Inflammatory macrophage treated with lipopolysaccharide for 1 hour (primary cell): ENCODE measurements around the gene TMEM45A.
"Not testable (repeated sequence)": the region's sequence is repeated elsewhere in the genome, so short reads cannot be mapped to it uniquely, and the experiment has no call there.

Experiments used
- DNase-seq, 2 donors: peaks; one replicate each; pipeline ENCODE4 v3.0.0-alpha.2; 2020 to 2022

Gene TMEM45A

DNA sequence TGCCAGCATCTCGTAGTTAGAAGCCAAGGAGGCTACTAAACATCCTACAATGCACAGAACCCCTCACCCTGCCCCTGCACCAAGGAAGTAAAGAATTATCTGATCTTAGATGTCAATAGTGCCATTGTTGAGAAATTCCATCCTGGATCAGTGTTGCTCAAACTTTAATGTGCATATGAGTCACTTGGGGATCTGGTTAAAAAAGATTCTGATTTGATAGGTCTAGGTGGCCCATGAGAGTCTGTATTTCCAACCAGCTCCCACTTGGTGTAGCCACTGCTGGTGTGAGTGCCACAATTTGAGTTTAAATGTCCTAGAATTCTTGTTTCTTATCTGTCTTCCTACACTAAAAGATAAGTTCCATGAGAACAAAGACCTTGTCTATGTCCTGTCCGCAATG is 43.7 kb downstream of the TMEM45A start:
- no peak for DNase-seq

DNA sequence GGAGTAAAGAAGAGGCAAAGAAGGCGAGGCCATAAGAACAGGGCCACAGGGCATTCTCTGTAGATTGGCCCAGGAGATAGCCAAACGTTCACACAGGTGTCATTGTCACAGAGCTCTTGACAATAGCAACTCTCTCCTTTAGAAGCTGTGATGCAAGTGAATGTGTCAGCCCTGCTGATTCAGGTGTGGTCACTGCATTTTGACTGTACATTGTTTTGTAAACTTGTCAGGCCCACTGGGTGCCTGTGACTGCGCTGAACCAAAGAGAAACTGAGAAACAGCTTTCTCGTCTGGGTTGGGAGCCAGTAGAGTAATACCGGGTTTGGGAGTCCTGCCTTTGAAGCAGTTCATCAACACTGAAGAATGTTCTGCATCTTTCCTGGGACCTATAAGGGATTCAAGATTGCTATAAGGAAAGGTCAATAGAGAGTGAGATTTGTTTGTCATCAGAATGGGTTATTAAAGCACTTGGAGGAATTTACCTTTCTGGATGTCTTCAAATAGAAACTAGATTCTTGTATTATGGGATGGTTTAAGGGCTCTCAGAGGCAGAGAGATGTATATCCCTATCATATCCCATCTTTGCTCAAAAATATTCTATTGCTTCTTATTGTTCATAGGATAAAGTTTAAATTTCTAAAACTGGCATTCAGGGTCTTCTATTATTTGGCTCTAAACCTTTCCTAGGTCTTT is 45.4 kb downstream of the TMEM45A start:
- no peak for DNase-seq

DNA sequence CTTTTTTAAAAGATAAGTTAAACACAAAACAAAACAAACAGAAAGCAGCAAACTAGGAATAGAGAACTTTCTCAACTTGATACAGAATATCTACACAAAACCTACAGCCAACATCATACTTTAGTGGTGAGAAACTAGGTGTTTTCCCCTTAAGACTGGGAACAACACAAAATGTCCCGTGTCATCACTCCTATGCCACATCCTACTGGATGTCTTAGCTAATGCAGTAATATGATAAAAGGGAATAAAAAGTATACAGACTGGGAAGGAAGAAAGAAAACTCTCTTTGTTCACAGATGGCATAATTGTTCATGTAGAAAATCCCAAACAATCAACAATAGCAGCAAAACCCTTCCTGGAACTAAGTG is 45.9 kb downstream of the TMEM45A start:
- peak in 1 of 2 donors; percentile 26 for DNase-seq

- no peak for DNase-seq
These were observed 48.4 kb downstream of the TMEM45A start for GRCh38 chr3:100540791-100541334.

GRCh38 chr3:100541428-100541827 is 49.0 kb downstream of the TMEM45A start:
- not testable (repeated sequence) for DNase-seq

GRCh38 chr3:100545371-100545770 is 53.0 kb downstream of the TMEM45A start:
- DNase-seq: peak; percentile 27 to 35

GRCh38 chr3:100546020-100546744 is 53.8 kb downstream of the TMEM45A start:
- no peak for DNase-seq

DNA sequence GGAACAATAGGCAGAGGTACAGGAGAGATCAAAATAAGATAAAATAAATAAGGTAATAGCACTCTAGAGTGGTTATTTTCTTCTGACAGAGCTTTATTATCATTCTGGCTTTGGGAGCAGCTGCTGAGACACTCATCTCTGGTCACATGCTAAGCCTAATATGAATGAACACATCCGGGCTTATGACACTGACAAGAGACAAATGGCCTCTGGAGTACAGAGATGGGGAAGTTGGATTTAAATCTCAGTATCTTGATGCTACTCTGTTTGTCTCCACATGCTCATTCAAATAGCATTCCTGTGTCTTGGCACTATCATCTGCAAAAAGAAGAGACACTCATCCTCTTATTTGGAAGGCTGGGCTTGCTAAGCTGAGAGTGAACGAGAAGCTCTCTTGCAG is 55.6 kb downstream of the TMEM45A start:
- no peak for DNase-seq

DNA sequence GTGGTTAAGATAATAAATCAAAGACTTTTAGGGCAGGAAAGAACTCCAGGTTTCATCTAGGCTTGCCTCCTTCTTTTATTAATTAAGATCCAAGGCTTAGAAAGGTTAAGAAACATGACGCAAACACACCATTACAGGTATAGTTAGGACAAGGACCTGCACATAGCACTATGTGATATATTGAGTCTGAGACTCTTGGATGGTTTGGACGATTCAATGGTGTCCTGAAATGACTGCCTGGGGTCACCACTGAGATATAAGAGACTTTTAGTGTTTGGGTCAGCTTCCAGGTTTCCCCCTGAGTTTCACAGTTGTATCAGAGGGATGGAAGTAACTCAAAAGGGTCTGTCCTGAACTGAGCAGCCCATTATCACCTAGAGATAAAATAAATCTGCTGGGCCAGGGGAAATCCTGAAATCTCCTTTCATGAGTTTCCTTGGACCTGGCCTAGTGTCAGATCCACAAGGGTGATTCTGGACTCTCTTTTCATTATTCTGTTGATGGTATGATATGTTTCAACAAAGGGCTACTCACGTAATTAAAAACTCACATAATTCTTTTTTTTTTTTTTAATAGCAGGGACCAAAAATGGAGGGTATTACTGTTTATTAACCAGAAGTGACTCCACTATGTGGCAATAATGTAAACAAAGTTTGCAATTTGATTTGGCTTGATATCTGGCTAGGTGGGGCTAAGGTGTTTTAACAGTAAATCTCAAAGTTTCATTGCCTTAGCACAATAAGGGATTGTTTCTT is 61.4 kb downstream of the TMEM45A start:
- no peak for DNase-seq

GRCh38 chr3:100554373-100554676 is 61.9 kb downstream of the TMEM45A start:
- no peak for DNase-seq

- DNase-seq: peak in 1 of 2 donors; percentile 11
These were observed 64.4 kb downstream of the TMEM45A start for GRCh38 chr3:100556673-100557310.

DNA sequence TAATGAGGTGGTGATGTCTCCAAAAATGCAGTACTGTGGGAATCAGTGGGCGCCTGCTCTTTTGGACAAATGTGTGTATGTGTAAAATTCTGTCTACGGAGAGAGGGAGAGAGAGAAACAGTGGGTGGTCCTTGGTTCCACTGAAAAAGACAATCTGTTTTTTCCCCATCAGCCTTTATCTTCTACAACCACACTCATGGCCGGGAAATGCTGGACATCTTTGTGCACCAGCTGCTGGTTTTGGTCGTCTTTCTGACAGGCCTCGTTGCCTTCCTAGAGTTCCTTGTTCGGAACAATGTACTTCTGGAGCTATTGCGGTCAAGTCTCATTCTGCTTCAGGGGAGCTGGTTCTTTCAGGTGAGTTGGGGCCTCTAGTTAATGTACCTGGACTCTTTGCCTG is 65.8 kb downstream of the TMEM45A start:
- DNase-seq: no peak

DNA sequence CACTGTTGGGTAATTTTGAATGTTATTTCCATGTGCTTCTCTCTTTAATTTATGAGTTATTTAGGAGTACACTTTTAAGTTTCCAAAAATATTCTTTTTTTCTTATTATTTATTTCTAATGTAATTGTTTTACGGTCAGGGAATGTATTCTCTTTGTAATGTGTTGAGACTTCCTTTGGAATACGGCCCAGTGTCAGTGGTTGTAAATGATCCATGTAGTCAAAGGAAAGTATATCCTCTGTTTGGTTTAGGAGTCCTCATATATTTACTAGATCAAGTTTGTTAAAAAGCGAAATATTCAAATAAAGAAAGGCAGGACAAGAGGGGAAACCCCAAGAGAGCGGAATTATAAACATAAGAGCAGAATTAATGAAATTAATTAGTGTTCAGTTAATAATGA is 68.0 kb downstream of the TMEM45A start:
- no peak for DNase-seq

DNA sequence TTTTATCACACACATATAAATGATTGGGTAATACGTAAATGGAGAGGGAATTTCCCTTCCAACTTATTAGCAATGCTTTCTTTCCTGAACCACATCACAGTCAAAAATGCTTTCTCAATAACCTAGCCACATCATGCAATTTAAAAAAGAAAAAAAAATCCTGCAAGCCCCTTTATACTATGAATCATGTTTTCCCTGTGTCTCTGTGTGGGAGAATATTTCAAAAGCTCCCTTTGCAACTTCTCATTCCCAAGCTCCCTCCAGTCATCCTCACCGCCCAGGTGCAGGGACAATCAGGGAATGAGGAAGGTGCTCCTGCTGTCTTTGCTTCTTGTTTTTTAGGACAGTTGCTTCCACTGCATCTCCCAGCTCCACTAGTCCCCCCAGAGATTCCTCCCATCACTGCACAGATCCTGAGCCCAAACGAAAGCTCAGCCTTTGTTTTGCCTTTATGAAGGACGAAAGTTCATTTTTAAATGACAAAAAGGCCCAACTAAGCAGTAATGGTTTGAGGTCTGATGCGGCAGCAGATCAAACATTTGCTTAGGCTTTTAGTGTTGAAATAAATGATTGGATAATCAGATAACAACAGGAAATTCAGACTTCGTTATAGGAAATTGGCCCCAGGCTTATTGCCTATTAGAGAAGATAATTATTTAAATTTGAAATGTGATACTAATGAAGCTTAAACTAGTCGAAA is 69.2 kb downstream of the TMEM45A start:
- DNase-seq: peak; percentile 82 to 89

GRCh38 chr3:100562224-100562857 is 69.9 kb downstream of the TMEM45A start:
- DNase-seq: no peak

DNA sequence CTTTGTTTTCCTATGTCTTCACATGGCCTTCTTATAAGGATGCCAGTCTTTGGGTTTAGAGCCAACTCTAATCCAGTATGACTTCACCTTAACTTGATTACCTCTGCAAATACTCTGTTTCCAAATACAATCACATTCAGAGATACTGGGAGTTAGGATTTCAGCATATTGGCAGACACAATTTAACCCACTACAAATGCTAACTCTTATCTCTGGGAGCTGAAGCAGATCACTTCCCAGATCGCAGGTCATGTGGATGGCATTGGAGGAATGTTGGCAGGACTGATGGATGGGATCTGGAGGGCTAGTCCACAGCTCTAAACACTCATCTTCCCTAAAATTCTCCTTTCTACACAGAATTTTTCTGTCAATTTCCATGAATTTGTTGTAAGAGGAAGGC is 70.8 kb downstream of the TMEM45A start:
- no peak for DNase-seq

GRCh38 chr3:100563652-100564211 is 71.3 kb downstream of the TMEM45A start:
- no peak for DNase-seq

DNA sequence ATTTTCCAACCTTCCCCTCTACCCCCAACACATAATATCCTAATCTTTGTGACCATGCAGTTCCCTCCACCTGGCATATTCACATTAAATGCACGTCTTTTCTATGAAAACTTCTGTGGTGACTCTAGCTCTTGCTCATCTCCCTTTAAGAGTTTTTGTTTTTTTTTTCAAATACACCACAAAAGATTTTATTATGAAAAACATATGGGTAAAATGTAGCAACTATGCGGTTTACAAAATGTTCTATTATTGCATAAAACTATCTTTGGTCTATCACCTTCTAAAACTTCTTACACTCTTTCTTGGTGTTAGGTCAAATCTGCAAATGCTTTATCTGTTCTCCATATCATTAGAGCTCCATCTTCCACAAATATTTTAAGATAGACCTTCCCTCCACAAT is 78.4 kb downstream of the TMEM45A start:
- DNase-seq: no peak

DNA sequence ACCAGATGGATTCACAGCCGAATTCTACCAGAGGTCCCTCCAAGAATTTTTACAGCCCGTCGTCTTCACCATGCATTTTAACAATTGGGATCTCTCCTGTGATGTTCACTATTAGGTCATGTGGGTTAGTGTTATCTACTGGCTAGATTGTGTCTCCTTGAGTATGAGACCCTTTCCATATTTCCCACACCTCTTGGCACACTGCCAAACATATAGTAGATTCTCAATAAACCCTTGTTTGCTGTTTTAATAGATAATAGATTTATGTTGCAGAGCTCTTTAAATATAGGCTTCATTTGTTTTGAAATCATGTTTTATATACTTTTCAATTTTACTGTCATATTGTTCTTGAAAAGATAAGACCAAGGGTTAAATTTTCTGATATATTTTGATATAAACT is 82.1 kb downstream of the TMEM45A start:
- no peak for DNase-seq

DNA sequence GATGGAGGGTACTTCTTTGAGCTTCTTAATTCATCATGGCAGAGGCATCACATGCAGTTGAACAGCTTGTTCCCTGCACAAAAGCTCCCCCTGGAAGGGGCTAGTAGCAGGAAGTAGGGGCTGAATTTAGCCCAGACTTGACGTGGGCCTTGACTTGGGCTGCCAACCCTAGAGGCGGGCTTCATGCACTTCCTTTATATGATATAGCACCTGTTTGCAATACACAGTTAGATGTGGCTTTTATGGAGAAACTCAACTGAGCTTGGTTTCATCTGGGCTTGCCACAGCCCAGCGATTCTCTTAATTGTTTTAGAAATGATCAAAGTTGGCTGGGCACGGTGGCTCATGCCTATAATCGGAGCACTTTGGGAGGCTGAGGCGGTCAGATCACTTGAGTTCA is 83.3 kb downstream of the TMEM45A start:
- no peak for DNase-seq

DNA sequence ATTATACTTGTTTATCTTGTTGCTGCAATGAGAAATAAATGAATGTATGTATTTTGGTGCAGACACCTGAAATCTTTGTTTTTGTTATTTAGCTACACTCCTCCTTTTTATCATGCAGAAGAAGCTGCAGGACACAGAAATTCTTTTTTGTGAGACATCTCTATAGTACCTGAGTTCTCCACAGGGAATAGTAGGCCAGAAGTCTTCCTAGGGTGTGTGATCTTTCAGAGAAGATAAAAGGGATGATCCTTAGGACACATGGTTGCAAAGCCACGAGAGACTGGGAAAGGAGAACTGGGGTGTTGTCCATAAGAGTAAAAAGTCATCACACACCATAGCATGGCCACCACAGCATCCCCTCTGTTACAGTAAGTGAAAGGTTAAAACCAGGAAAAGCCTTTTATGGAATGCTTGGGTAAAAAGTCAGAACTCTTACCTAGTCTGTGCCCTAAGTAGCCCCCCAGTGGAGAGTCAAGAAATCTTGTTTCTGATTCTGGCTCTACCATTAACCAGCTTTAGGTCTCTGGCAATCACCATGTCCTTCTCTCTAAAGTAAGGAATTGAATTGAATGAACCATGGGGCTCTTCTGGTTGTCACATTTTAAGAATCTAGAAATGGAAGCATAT is 85.1 kb downstream of the TMEM45A start:
- no peak for DNase-seq
